Trophoblast cell (in vitro differentiated cells and primary cell): ENCODE data around the gene GMPPB.
A peak's percentile ranks its signal among the peaks of the same experiment; 100 is the strongest.
"Not testable (repeated sequence)": the region's sequence is repeated elsewhere in the genome, so short reads cannot be mapped to it uniquely, and the experiment has no call there.

Experiments used
- DNase-seq, 2 donors: peaks; one replicate each; pipeline ENCODE4 v3.0.0-alpha.2; 2016
- H2AFZ ChIP-seq: 2 replicates; pipeline ENCODE4 v1.6.1; 2013; ENCODE audit warnings: low read length, moderate library complexity, mild to moderate bottlenecking; ENCODE audit not compliant: insufficient read depth, poor library complexity
- H2AK5ac ChIP-seq: 2 replicates; pipeline ENCODE4 v1.6.1; 2013; ENCODE audit warnings: mild to moderate bottlenecking, low read length
- H2BK120ac ChIP-seq: 2 replicates; pipeline ENCODE4 v1.6.1; 2013; ENCODE audit warnings: low read length, mild to moderate bottlenecking, moderate library complexity; ENCODE audit not compliant: insufficient read depth, poor library complexity
- H2BK12ac ChIP-seq: 2 replicates; pipeline ENCODE4 v1.6.1; 2013; ENCODE audit warnings: mild to moderate bottlenecking, low read length, moderate library complexity
- H2BK5ac ChIP-seq: 2 replicates; pipeline ENCODE4 v1.6.1; 2013; ENCODE audit warnings: low read length, low read depth, moderate library complexity, mild to moderate bottlenecking; ENCODE audit not compliant: poor library complexity
- H3K14ac ChIP-seq: 2 replicates; pipeline ENCODE4 v1.6.1; 2013; ENCODE audit warnings: mild to moderate bottlenecking, low read length
- H3K18ac ChIP-seq: 2 replicates; pipeline ENCODE4 v1.6.1; 2013; ENCODE audit warnings: mild to moderate bottlenecking, low read length
- H3K23ac ChIP-seq: 2 replicates; pipeline ENCODE4 v1.6.1; 2013; ENCODE audit warnings: low read length
- H3K27ac ChIP-seq: 2 replicates; pipeline ENCODE4 v1.5.1; 2013; ENCODE audit warnings: low read depth, mild to moderate bottlenecking, inconsistent platforms, low read length, moderate library complexity
- H3K27me3 ChIP-seq: 2 replicates; pipeline ENCODE4 v1.6.1; 2013; ENCODE audit warnings: inconsistent platforms, mild to moderate bottlenecking, low read length, moderate library complexity; ENCODE audit not compliant: insufficient read depth
- H3K36me3 ChIP-seq, 2 experiments: 1 replicate in 1 of 2; 2 replicates in 1 of 2; pipeline ENCODE4 v1.6.1; 2013; ENCODE audit warnings: low read length in 2 of 2, mild to moderate bottlenecking in 2 of 2, moderate library complexity in 1 of 2; ENCODE audit not compliant: insufficient read depth in 2 of 2, control insufficient read depth in 1 of 2
- H3K4ac ChIP-seq: 2 replicates; pipeline ENCODE4 v1.6.1; 2013; ENCODE audit warnings: low read depth, mild to moderate bottlenecking, low read length, moderate library complexity
- H3K4me1 ChIP-seq, 2 experiments: 1 replicate in 1 of 2; 2 replicates in 1 of 2; pipeline ENCODE4 v1.6.1; 2013; ENCODE audit warnings: low read length in 2 of 2, mild to moderate bottlenecking in 2 of 2, moderate library complexity in 1 of 2; ENCODE audit not compliant: insufficient read depth in 2 of 2, control insufficient read depth in 1 of 2
- H3K4me2 ChIP-seq: 2 replicates; pipeline ENCODE4 v1.6.1; 2013; ENCODE audit warnings: inconsistent platforms, mild to moderate bottlenecking, low read length, moderate library complexity
- H3K4me3 ChIP-seq: 2 replicates; pipeline ENCODE4 v1.5.1; 2013; ENCODE audit warnings: mild to moderate bottlenecking, low read depth, low read length, inconsistent platforms
- H3K79me1 ChIP-seq: one replicate; pipeline ENCODE4 v1.6.1; 2013; ENCODE audit warnings: low read length
- H3K79me2 ChIP-seq: 2 replicates; pipeline ENCODE4 v1.6.1; 2013; ENCODE audit warnings: low read length, mild to moderate bottlenecking; ENCODE audit not compliant: control insufficient read depth, insufficient read depth, poor library complexity
- H3K9ac ChIP-seq: 2 replicates; pipeline ENCODE4 v1.6.1; 2013; ENCODE audit warnings: mild to moderate bottlenecking, low read length
- H3K9me3 ChIP-seq: 2 replicates; pipeline ENCODE4 v1.6.1; 2013; ENCODE audit warnings: low read depth, mild to moderate bottlenecking, control low read depth, inconsistent platforms, low read length; ENCODE audit not compliant: insufficient read depth
- H4K12ac ChIP-seq: 2 replicates; pipeline ENCODE4 v1.6.1; 2013; ENCODE audit warnings: low read depth, mild to moderate bottlenecking, low read length, moderate library complexity
- H4K8ac ChIP-seq: 2 replicates; pipeline ENCODE4 v1.6.1; 2013; ENCODE audit warnings: low read depth, mild to moderate bottlenecking, low read length, moderate library complexity
- H4K91ac ChIP-seq: one replicate; pipeline ENCODE4 v1.6.1; 2013; ENCODE audit warnings: low read depth, mild to moderate bottlenecking, low read length, moderate library complexity
- WGBS: extraction: QIAGEN DNeasy Blood & Tissue Kit; methylation state at CpG from one replicate; pipeline ENCODE4 v1.1.7; 2013; ENCODE audit warnings: missing lambda C conversion rate; ENCODE audit not compliant: insufficient read length, insufficient coverage; ENCODE audit errors: extremely low coverage; 5-methylcytosine and 5-hydroxymethylcytosine counted together

Gene GMPPB

GRCh38 chr3:49694409-49695070 lies 29.2 kb downstream of the GMPPB start:
- H4K91ac ChIP-seq, H4K12ac ChIP-seq, H2BK12ac ChIP-seq, H3K23ac ChIP-seq, H3K4me2 ChIP-seq, H4K8ac ChIP-seq, H3K27ac ChIP-seq, H2AFZ ChIP-seq, H3K79me1 ChIP-seq, H2AK5ac ChIP-seq, H3K18ac ChIP-seq, H3K27me3 ChIP-seq, H2BK120ac ChIP-seq, H3K79me2 ChIP-seq, H3K4ac ChIP-seq, H3K9ac ChIP-seq, H2BK5ac ChIP-seq, DNase-seq, H3K4me3 ChIP-seq, H3K9me3 ChIP-seq, H3K14ac ChIP-seq: not testable (repeated sequence)
- Histone ChIP-seq H3K4me1 (peaks cover 2 to 12% of the 10 kb centered on the region in 2 experiments), H3K36me3 (peaks cover 14 to 24% of the 10 kb centered on the region in 2 experiments)
- no CpG with 5 or more reads among the region's 6 CpGs for WGBS

GRCh38 chr3:49691481-49691880 lies 32.3 kb downstream of the GMPPB start:
- not testable (repeated sequence) for H3K36me3 ChIP-seq, H3K79me1 ChIP-seq, H3K79me2 ChIP-seq, H2AFZ ChIP-seq, H3K27me3 ChIP-seq, H3K9me3 ChIP-seq, H3K23ac ChIP-seq, H3K27ac ChIP-seq, H4K8ac ChIP-seq, H4K91ac ChIP-seq, H3K9ac ChIP-seq, H3K4me2 ChIP-seq, H3K4me3 ChIP-seq, H3K18ac ChIP-seq, DNase-seq, H2AK5ac ChIP-seq, H3K14ac ChIP-seq, H4K12ac ChIP-seq, H2BK12ac ChIP-seq, H3K4ac ChIP-seq, H2BK120ac ChIP-seq, H2BK5ac ChIP-seq
- WGBS = no CpG with 5 or more reads among the region's 3 CpGs
- peaks cover 3 to 14% of the 10 kb centered on the region in 2 experiments for H3K4me1 ChIP-seq

- H4K91ac ChIP-seq, H3K23ac ChIP-seq, H3K14ac ChIP-seq, H2BK5ac ChIP-seq, H3K36me3 ChIP-seq, H3K27me3 ChIP-seq, H3K4me2 ChIP-seq, H3K9me3 ChIP-seq, H2BK120ac ChIP-seq, H3K4ac ChIP-seq, H2BK12ac ChIP-seq, DNase-seq, H3K79me2 ChIP-seq, H2AK5ac ChIP-seq, H3K4me3 ChIP-seq, H4K8ac ChIP-seq, H4K12ac ChIP-seq, H3K18ac ChIP-seq, H3K79me1 ChIP-seq, H2AFZ ChIP-seq, H3K27ac ChIP-seq, H3K9ac ChIP-seq: not testable (repeated sequence)
- peaks cover 3 to 16% of the 10 kb centered on the region in 2 experiments for H3K4me1 ChIP-seq
- no CpG with 5 or more reads among the region's 3 CpGs for WGBS
Observed at GRCh38 chr3:49690856-49691255, 32.9 kb downstream of the GMPPB start.

- H2AK5ac ChIP-seq, H3K27ac ChIP-seq, H3K36me3 ChIP-seq, H3K79me2 ChIP-seq, DNase-seq, H2BK12ac ChIP-seq, H3K9me3 ChIP-seq, H2AFZ ChIP-seq, H2BK5ac ChIP-seq, H3K23ac ChIP-seq, H3K27me3 ChIP-seq, H3K79me1 ChIP-seq: not testable (repeated sequence)
- peak overlapping the region; percentile 62 for H3K14ac ChIP-seq
- H3K4me1 ChIP-seq = peaks cover 3 to 18% of the 10 kb centered on the region in 2 experiments
- H4K12ac ChIP-seq = peak overlapping the region; percentile 55
- peak overlapping the region; percentile 53 for H4K91ac ChIP-seq
- peak overlapping the region; percentile 89 for H3K4me3 ChIP-seq
- peak overlapping the region; percentile 13 for H3K4ac ChIP-seq
- peak overlapping the region; percentile 38 for H3K18ac ChIP-seq
- peak overlapping the region; percentile 88 for H3K9ac ChIP-seq
- H3K4me2 ChIP-seq = peak overlapping the region; percentile 99
- H2BK120ac ChIP-seq = peak overlapping the region; percentile 15
- peak overlapping the region; percentile 86 for H4K8ac ChIP-seq
- WGBS = no CpG with 5 or more reads among the region's 16 CpGs
Observed at GRCh38 chr3:49689908-49690624, 33.7 kb downstream of the GMPPB start.
